Upper lobe of left lung (tissue), 6 donors: ENCODE data around the gene ECHDC1. TPM values are rescaled to one million over a fixed set of nuclear protein-coding genes. Genes with fewer than 3 reads are reported as not detected.

Source experiments
- ATAC-seq, 2 donors: fragments of 200-7000 bp; cut with Tn5 transposase; one replicate each; pipeline ENCODE4 v1.9.1; 2022; ENCODE audit warnings: mild to moderate bottlenecking in 2 of 2, moderate library complexity in 2 of 2; ENCODE audit not compliant: low FRiP score in 2 of 2
- DNase-seq, 2 donors: peaks; one replicate each; pipeline ENCODE4 v3.0.0-alpha.2; 2019 to 2020
- H3K27ac ChIP-seq, 4 donors: fragments of 200-600 bp; sonication (generic); one replicate each; pipeline ENCODE4 v1.5.1; 2016 to 2019
- H3K27me3 ChIP-seq, 4 donors: fragments of 200-600 bp; sonication (generic); one replicate each; pipeline ENCODE4 v1.5.1; 2017 to 2019
- H3K36me3 ChIP-seq, 4 donors: fragments of 200-600 bp; sonication (generic); one replicate each; pipeline ENCODE4 v1.5.1; 2016 to 2019
- H3K4me1 ChIP-seq, 4 donors: fragments of 200-600 bp; sonication (generic); one replicate each; pipeline ENCODE4 v1.5.1; 2018 to 2019
- H3K4me3 ChIP-seq, 4 donors: fragments of 200-600 bp; sonication (generic); one replicate each; pipeline ENCODE4 v1.5.1; 2017 to 2019; ENCODE audit warnings: mild to moderate bottlenecking in 2 of 4, moderate library complexity in 1 of 4
- H3K9me3 ChIP-seq, 4 donors: fragments of 200-600 bp; sonication (generic); one replicate each; pipeline ENCODE4 v1.5.1; 2018 to 2019
- EP300 ChIP-seq, 4 donors: sonication (generic); formaldehyde crosslinking; IDR thresholded peaks; one replicate each; pipeline ENCODE4 v1.5.1; 2017; ENCODE audit warnings: antibody characterized with exemption in 4 of 4, control low read depth in 2 of 4
- POLR2A ChIP-seq, 4 donors: fragments of 450-650 bp; IDR thresholded peaks; one replicate each; pipeline ENCODE4 v1.5.1; 2016 to 2017; ENCODE audit warnings: antibody characterized with exemption in 4 of 4, mild to moderate bottlenecking in 2 of 4
- POLR2AphosphoS5 ChIP-seq, 2 donors: sonication (generic); formaldehyde crosslinking; IDR thresholded peaks; one replicate each; pipeline ENCODE4 v1.5.1; 2017; ENCODE audit warnings: antibody characterized with exemption in 2 of 2
- WGBS, 2 donors: methylation state at CpG; one replicate each; pipeline ENCODE4 v1.1.5; 2017 to 2018; 5-methylcytosine and 5-hydroxymethylcytosine counted together
- total RNA-seq, 6 donors: library from RNA; depleted of rRNA in 4 of 6; stranded (reverse); fragments of >200 nt in 4 of 6; gene quantifications; one replicate each; pipeline versions ENCODE4 v1.1.0 to v1.2.1, GENCODE V29; 2016 to 2021
- TF ChIP-seq, protein P1 (sequence below), 6 experiments: fragments of 450-650 bp in 4 of 6; fragments of 200-600 bp in 2 of 6; sonication (generic) in 2 of 6; IDR thresholded peaks; one replicate each; pipeline ENCODE4 v1.5.1; 2016 to 2019; ENCODE audit warnings: antibody characterized with exemption in 6 of 6
- donor health status: DM: no; HTN: no; CAD: no; lungs with moderate emphysema.
- donor health status: DM: no; HTN: yes; CAD: no; lungs with severe emphysema.

The ECHDC1 gene
- total RNA-seq, 6 donors from 2014 or later, result 70.5 to 146 (median 106) TPM

DNA sequence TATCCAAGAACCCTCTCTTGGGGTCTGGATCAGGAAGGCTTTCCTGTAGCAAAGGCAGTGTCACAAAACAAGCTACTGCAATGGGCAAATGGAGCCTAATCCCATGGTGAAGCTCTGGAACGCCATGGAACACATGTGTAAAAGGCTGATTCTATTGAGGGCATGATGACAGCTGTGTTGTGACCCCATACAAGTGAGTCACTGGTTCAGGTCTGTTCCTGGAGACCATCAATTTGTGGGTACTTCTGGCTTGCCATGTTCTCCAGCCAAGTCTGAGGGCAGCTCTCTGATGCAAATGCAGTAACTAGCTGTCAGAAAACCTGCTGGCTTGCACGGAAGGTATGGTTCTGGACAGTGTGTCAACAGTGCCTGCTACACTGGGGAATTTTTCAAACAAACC lies 33.3 kb upstream of the ECHDC1 start:
- Histone ChIP-seq H3K27ac (no peak overlapping the region), H3K4me1 (no peaks in the 10 kb centered on the region), H3K4me3 (no peak overlapping the region), H3K27me3 (no peaks in the 10 kb centered on the region), H3K36me3 (no peaks in the 10 kb centered on the region), H3K9me3 (peaks cover 0 to under 1% (median 0%) of the 10 kb centered on the region in 4 donors)
- TF ChIP-seq, protein P1, sequence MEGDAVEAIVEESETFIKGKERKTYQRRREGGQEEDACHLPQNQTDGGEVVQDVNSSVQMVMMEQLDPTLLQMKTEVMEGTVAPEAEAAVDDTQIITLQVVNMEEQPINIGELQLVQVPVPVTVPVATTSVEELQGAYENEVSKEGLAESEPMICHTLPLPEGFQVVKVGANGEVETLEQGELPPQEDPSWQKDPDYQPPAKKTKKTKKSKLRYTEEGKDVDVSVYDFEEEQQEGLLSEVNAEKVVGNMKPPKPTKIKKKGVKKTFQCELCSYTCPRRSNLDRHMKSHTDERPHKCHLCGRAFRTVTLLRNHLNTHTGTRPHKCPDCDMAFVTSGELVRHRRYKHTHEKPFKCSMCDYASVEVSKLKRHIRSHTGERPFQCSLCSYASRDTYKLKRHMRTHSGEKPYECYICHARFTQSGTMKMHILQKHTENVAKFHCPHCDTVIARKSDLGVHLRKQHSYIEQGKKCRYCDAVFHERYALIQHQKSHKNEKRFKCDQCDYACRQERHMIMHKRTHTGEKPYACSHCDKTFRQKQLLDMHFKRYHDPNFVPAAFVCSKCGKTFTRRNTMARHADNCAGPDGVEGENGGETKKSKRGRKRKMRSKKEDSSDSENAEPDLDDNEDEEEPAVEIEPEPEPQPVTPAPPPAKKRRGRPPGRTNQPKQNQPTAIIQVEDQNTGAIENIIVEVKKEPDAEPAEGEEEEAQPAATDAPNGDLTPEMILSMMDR (IDR thresholded peaks at IDR 0.05), result no peak
- TF ChIP-seq EP300 (IDR thresholded peaks at IDR 0.05), result no peak
- TF ChIP-seq POLR2AphosphoS5 (IDR thresholded peaks at IDR 0.05), result no peak
- no peak for TF ChIP-seq POLR2A (IDR thresholded peaks at IDR 0.05)
- WGBS, 2 donors, result 89 to 95% methylated on average over 1 to 2 of the region's 2 CpGs
- ATAC-seq, result no peak
- DNase-seq, result no peak

DNA sequence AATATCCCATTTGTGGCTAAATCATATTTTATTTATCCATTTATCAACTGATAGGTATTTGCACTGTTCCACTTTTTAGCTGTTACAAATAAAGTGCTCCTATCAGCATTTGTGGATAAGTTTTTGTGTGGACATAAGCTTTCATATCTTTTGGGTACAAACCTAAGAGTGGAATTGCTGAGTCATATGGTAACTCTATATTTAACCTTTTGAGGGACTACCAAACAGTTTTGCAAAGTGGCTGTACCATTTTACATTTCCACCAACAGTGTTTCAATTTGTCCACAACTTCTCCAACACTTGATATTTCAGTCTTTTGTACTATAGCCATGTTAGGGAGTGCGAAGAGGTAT lies 23.6 kb upstream of the ECHDC1 start:
- TF ChIP-seq POLR2A (IDR thresholded peaks at IDR 0.05) (no peak), EP300 (IDR thresholded peaks at IDR 0.05) (no peak), POLR2AphosphoS5 (IDR thresholded peaks at IDR 0.05) (no peak)
- TF ChIP-seq, protein P1 (IDR thresholded peaks at IDR 0.05), result no peak
- Histone ChIP-seq H3K27ac (no peak overlapping the region), H3K36me3 (no peaks in the 10 kb centered on the region), H3K4me3 (no peak overlapping the region), H3K9me3 (peaks cover 0 to 6% (median 1%) of the 10 kb centered on the region in 4 donors), H3K27me3 (no peaks in the 10 kb centered on the region), H3K4me1 (peaks cover 0 to 7% (median 0%) of the 10 kb centered on the region in 4 donors)
- WGBS, 2 donors, result 85 to 93% methylated on average over 1 of the region's 1 CpG
- DNase-seq, result no peak
- no peak for ATAC-seq

DNA sequence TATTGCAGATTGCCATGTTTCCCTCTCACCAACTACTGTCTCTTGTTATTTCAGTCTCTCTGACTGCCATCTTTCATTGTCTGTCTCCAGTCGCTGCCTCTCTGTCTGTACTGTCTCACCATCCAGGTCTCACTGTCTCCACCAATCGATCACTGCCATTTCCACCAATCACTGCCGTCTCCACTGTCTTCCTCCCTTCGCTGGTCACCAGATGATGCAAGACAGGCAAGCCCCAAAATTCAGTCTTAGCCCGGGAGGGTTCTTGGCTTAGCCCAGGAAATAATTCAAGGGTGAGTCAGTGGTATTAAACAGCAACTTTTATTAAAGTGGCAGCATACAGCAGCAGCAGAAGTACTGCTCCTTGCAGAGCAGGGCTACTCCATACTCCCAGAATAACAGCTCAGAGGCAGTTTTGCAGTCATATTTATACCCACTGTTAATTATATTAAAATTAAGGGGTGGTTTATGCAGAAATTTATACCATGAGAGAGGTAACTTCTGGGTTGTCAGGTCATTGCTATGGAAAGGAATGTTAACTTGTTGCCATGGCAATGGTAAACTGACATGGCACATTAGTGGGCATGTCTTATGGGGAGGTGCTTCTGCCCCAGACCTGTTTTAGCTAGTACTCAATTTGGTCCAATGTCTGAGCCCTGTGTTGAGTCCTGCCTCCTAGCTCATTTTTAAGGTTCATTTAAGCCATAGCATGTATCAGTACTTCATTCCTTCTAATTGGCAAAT lies 23.0 kb upstream of the ECHDC1 start:
- WGBS, 2 donors, result 24 to 33% methylated on average over 5 of the region's 5 CpGs
- TF ChIP-seq EP300 (IDR thresholded peaks at IDR 0.05) (no peak), POLR2AphosphoS5 (IDR thresholded peaks at IDR 0.05) (peak; percentile 8 to 11)
- peaks cover 0 to 2% (median 1%) of the 10 kb centered on the region in 4 donors for H3K9me3 ChIP-seq
- H3K4me1 ChIP-seq, result peaks cover 0 to 7% (median 0%) of the 10 kb centered on the region in 4 donors
- H3K27me3 ChIP-seq, result no peaks in the 10 kb centered on the region
- ATAC-seq (peak; percentile 67 to 88), DNase-seq (no peak)
- H3K4me3 ChIP-seq, result no peak overlapping the region
- no peak overlapping the region for H3K27ac ChIP-seq
- H3K36me3 ChIP-seq, result no peaks in the 10 kb centered on the region

DNA sequence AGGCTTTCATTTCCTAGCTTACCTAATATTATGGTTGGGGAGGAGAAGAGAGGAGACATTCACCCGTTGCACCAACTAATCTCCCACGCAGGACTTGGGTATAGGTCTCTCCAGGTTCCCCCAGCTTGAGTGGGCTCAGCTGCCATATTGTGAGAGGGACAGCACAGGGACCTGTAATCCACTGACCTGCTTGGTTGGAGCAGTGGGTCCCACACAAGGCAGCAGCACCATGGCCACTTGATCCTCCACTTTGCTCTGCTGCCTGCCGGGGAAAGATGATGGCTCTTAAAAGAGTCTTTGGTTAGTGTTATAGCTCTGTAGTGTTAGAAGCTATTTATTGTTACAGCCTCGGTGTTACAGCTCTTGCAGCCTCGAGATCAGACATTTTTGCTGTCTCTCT lies 22.5 kb upstream of the ECHDC1 start:
- Histone ChIP-seq H3K36me3 (no peaks in the 10 kb centered on the region), H3K27ac (no peak overlapping the region), H3K4me3 (no peak overlapping the region), H3K9me3 (peaks cover 0 to 2% (median 0%) of the 10 kb centered on the region in 4 donors), H3K4me1 (peaks cover 0 to 7% (median 0%) of the 10 kb centered on the region in 4 donors), H3K27me3 (no peaks in the 10 kb centered on the region)
- ATAC-seq (peak in 1 of 2 donors; percentile 29), DNase-seq (no peak)
- 88 to 94% methylated on average over 5 of the region's 5 CpGs for WGBS, 2 donors
- TF ChIP-seq, protein P1 (IDR thresholded peaks at IDR 0.05), result no peak
- TF ChIP-seq EP300 (IDR thresholded peaks at IDR 0.05), result no peak
- no peak for TF ChIP-seq POLR2A (IDR thresholded peaks at IDR 0.05)
- TF ChIP-seq POLR2AphosphoS5 (IDR thresholded peaks at IDR 0.05), result no peak

DNA sequence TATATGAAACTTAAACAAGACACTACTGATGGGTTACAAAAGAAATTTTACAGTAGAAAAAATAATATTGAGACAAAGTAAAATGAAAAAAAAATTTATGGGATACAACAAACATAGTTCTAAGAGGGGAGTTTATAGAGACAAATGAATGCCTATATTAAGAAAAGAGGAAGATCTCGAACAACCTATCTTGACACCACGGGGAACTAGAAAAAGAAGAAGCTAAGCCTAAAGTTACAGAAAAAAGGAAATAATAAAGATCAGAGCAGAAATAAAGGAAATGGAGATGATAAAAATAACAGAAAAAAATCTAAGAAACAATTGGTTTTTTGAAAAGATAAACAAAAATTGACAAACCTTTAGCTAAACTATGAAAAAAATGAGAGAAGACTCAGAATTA lies 9.1 kb upstream of the ECHDC1 start:
- peaks cover 0 to 5% (median 1%) of the 10 kb centered on the region in 4 donors for H3K9me3 ChIP-seq
- DNase-seq (no peak), ATAC-seq (no peak)
- H3K27me3 ChIP-seq, result no peaks in the 10 kb centered on the region
- TF ChIP-seq POLR2A (IDR thresholded peaks at IDR 0.05) (no peak), EP300 (IDR thresholded peaks at IDR 0.05) (no peak), POLR2AphosphoS5 (IDR thresholded peaks at IDR 0.05) (no peak)
- TF ChIP-seq, protein P1 (IDR thresholded peaks at IDR 0.05), result no peak
- H3K27ac ChIP-seq, result no peak overlapping the region
- no peak overlapping the region for H3K4me3 ChIP-seq
- 53 to 72% methylated on average over 2 of the region's 2 CpGs for WGBS, 2 donors
- H3K4me1 ChIP-seq, result peaks cover 0 to 6% (median 4%) of the 10 kb centered on the region in 4 donors
- no peaks in the 10 kb centered on the region for H3K36me3 ChIP-seq
